Measurements from ENCODE around the gene ANKRD50. TPM values are rescaled to one million over a fixed set of nuclear protein-coding genes. Genes with fewer than 3 reads are reported as not detected.

The ANKRD50 gene
- total and polyA plus RNA-seq, 2 of the 13 experiments (the other 11 are each of a cell fraction or from before 2014, with no cell fraction given) = 2.4 to 4.4 TPM

DNA sequence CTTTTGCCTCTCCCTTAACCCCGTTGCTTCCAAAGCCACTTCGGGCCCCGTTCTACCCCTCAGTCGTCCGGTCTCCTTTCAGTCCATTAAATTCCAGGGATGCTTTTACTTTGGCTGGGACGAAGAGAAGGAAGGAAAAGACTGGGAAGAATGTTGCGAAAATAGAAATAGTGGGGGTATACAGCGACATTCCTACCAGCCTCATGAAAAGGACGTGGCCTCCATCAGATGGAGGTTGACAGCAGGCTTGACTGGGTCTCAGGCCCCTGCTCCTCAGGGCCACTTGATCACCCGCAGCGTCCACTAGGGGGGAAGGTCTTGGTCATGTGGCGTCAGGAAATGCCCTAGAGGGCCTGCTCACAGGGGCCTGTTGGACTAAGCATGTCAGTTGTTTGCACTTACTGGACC is 657 bp upstream of the ANKRD50 start (continued):
- 0 out of 2 replicates have a peak, but pooled peaks have one; percentile 37 for TF ChIP-seq ARNTL (CRISPR knock-in tag; IDR thresholded peaks at IDR 0.05)
- TF ChIP-seq, protein P1, sequence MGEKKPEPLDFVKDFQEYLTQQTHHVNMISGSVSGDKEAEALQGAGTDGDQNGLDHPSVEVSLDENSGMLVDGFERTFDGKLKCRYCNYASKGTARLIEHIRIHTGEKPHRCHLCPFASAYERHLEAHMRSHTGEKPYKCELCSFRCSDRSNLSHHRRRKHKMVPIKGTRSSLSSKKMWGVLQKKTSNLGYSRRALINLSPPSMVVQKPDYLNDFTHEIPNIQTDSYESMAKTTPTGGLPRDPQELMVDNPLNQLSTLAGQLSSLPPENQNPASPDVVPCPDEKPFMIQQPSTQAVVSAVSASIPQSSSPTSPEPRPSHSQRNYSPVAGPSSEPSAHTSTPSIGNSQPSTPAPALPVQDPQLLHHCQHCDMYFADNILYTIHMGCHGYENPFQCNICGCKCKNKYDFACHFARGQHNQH (CRISPR knock-in tag; IDR thresholded peaks at IDR 0.05) = no peak
- 0 out of 2 replicates have a peak, but pooled peaks have one; percentile 45 for TF ChIP-seq ZNF275 (CRISPR knock-in tag; IDR thresholded peaks at IDR 0.05; ENCODE audit: borderline replicate concordance)
- TF ChIP-seq HDAC2 (CRISPR knock-in tag; IDR thresholded peaks at IDR 0.05) = peak; percentile 52; the same call in 1 of the 2 replicates
- TF ChIP-seq SALL2 (CRISPR knock-in tag; IDR thresholded peaks at IDR 0.05) = 0 out of 2 replicates have a peak, but pooled peaks have one; percentile 64
- no peak for TF ChIP-seq LCORL (IDR thresholded peaks at IDR 0.05)
- TF ChIP-seq LCORL (CRISPR knock-in tag; IDR thresholded peaks at IDR 0.05) = peak; percentile 60; the same call in 1 of the 2 replicates
- no peak for TF ChIP-seq CREB1 (IDR thresholded peaks at IDR 0.05)
- TF ChIP-seq CREB1 (CRISPR knock-in tag; IDR thresholded peaks at IDR 0.05) = 0 out of 2 replicates have a peak, but pooled peaks have one; percentile 28
- TF ChIP-seq ZNF800 (CRISPR knock-in tag; IDR thresholded peaks at IDR 0.05) = 0 out of 2 replicates have a peak, but pooled peaks have one; percentile 45
- 0 out of 2 replicates have a peak, but pooled peaks have one; percentile 40 for TF ChIP-seq ZNF761 (CRISPR knock-in tag; conservative IDR thresholded peaks at IDR 0.05)
- peak; percentile 60 for TF ChIP-seq SALL1 (CRISPR knock-in tag; IDR thresholded peaks at IDR 0.05)
- TF ChIP-seq KMT2A (CRISPR knock-in tag; IDR thresholded peaks at IDR 0.05) = 0 out of 2 replicates have a peak, but pooled peaks have one; percentile 49
- peak; percentile 6; the same call in 1 of the 2 replicates for TF ChIP-seq RXRB (CRISPR knock-in tag; IDR thresholded peaks at IDR 0.05; ENCODE audit: borderline replicate concordance)
- TF ChIP-seq CHD4 (IDR thresholded peaks at IDR 0.05; ENCODE audit: borderline replicate concordance, low read length) = 0 out of 2 replicates have a peak, but pooled peaks have one; percentile 40
- 0 out of 2 replicates have a peak, but pooled peaks have one; percentile 20 for TF ChIP-seq ZFP37 (CRISPR knock-in tag; IDR thresholded peaks at IDR 0.05; ENCODE audit: borderline replicate concordance)
- 0 out of 2 replicates have a peak, but pooled peaks have one; percentile 26 for TF ChIP-seq ZFP36L1 (CRISPR knock-in tag; IDR thresholded peaks at IDR 0.05)
- TF ChIP-seq PHF21A (CRISPR knock-in tag; IDR thresholded peaks at IDR 0.05) = peak; percentile 35; the same call in 1 of the 2 replicates
- peak; percentile 46; the same call in 1 of the 2 replicates for TF ChIP-seq UBTF (CRISPR knock-in tag; IDR thresholded peaks at IDR 0.05)
- TF ChIP-seq ZNF33B (CRISPR knock-in tag; IDR thresholded peaks at IDR 0.05) = 0 out of 2 replicates have a peak, but pooled peaks have one; percentile 42
- peak; percentile 25; the same call in 1 of the 2 replicates for TF ChIP-seq PHF8 (CRISPR knock-in tag; IDR thresholded peaks at IDR 0.05)
- TF ChIP-seq ZNF253 (CRISPR knock-in tag; IDR thresholded peaks at IDR 0.05; ENCODE audit: borderline replicate concordance) = no peak
- TF ChIP-seq EHMT2 (IDR thresholded peaks at IDR 0.05; ENCODE audit: borderline replicate concordance, low read depth, low read length) = peak; percentile 51; the same call in 1 of the 2 replicates
- no peak for TF ChIP-seq ZNF274 (CRISPR knock-in tag; IDR thresholded peaks at IDR 0.05)
- TF ChIP-seq ZNF780A (CRISPR knock-in tag; IDR thresholded peaks at IDR 0.05) = 0 out of 2 replicates have a peak, but pooled peaks have one; percentile 16
